ENCODE data around the gene UBE2E1.

The UBE2E1 gene

DNA sequence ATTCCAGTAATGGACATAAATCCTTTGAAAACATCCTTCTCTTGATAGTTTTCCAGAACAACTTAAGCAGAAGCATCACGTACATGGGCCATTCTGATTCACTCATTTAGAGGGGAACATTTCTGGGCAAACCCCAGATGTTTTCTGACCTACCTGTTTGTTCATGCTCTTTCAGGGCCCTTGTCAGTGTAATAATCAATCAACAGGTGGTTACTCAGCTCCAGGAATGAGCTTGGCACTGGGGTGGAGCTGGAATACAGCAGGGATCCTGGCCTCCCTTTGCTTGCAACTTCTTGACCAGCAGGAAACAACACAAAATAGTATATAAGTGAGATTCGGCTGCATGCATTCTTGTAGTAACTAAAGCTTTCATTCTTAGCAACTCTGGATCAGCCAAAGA, 9.2 kb upstream of the UBE2E1 start:
- DNase-seq (ENCODE audit: low spot score), result no peak

DNA sequence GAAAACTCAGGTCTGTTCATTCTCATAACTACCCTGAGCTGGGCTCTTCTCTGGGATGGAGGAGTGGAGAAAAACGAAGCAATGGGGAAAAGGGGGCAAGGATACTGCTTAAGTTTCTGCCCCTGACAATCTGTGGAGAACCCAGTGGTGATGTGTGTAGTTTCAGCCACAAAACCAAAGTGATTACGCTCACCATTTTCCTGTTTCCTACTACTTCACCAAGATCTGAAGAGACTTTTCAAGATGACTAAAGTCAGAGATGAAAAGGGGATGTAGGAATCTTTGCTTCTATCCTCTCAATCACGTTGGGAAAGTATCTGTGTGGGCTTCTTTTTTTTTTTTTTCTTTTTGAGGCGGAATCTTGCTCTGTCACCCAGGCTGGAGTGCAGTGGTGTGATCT, 8.3 kb upstream of the UBE2E1 start:
- no peak for DNase-seq (ENCODE audit: low spot score)

DNA sequence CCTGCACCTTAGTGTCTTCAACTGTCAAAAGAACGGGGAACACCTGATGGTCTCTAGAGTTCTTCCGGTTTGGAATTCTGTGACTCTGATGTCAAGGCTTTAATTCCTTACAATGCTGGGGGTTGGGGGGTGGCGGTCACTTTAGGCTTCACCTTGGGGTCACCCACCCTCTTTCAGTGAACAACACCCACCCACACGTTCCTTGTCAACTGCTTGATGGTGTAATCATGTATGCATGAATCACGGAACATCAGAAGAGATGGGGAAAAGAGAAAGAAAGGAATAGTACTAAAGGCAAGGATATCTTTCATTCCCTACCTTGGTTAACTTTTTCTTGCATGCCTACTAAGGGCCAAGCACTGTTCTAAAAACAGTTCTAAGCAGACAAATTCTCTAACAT, 7.3 kb upstream of the UBE2E1 start:
- no peak for DNase-seq (ENCODE audit: low spot score)

DNA sequence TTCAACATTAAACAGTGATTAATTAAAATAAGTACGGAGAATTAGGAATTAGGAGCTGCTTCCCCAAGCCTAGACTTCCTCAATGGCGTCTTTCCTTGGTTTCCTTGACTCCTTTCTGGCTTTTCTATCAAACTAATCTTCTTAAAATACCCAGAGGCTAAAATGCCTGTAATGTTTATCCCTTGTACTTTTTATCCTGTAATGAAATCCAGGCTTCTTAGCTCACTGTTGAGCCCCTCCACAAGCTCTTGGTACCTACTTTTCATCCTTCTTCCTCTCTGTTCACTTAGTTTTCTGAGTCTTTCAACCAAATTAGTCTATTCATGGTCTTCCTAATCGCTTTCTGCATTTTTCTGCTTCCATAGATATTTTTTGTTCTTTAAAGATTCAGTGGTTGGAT, 6.9 kb upstream of the UBE2E1 start:
- DNase-seq (ENCODE audit: low spot score), result no peak

DNA sequence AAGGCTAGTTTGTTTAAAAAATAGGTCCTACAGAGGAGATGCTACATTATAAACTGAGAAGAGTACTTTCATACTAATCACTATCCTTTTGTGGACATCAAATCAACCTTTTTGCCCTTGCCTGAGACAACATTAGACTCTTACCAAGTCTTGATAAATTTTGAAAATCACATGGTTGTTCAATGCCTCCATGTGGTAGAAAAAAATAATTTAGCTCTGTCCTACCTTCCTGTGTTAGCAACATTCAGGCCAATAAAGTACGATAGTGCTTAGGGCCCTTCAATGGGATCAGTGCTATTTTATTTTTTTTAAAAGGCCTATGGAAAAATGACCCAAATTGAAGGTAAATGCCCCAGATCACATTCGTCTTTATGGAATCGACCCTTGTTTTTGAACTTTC, 5.0 kb upstream of the UBE2E1 start:
- peak; percentile 55 for DNase-seq (ENCODE audit: low spot score)

DNA sequence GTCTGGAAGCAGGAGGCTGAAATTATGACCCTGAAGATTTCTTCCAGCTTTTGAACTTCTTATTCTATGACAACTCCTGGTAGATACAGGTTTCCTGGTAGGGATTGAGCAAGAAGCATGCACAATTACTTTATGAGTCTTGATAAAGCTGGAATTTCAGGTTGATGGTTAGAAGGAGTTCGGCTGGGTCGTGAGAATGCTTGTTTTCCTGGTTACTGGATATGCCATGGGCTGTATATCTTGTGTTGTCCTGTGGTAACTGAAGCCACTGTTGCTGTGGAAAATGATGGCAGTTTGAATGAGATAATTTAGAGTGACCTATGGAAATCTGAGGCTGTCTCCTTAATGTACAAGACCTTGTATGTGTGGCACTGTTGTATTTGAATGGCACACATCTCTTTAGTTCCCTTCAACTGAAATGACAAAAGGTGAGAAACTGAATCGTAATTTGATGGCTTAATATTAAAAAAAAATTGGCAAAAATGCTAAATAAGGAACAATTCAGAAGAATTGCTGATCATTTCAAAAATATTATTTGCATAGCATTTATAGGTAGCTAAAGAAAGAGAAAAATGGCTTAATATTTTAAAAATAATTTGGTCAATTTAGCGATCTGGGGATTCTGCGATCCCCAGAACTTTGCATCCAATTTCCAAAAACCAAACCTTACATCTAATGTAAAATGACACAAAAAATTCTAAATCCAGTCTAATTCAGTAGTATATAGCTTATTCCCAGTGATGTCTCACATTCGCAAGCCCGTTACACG, 1.1 kb upstream of the UBE2E1 start:
- DNase-seq (ENCODE audit: low spot score), result no peak

DNA sequence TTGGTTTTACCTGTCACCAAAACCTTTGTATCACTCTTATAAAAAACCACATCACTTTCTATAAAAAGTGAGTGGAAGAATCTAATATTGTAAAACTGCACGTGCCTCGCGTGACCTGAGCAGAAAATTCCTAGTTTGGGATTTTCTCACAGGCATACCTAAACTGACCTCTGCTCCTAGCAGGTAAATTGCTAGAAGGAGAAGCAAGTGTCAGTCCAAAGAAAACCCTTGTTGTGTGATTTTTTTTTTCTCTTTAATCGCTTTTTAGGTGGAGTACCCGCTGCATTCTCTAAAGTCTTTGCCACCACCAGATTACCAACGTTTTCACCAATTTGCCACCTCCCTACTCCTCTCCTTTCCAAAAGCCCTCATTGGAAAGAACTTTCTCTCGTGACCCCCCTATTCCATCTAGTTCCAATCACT, 534 bp upstream of the UBE2E1 start:
- DNase-seq (ENCODE audit: low spot score), result peak; percentile 33

DNA sequence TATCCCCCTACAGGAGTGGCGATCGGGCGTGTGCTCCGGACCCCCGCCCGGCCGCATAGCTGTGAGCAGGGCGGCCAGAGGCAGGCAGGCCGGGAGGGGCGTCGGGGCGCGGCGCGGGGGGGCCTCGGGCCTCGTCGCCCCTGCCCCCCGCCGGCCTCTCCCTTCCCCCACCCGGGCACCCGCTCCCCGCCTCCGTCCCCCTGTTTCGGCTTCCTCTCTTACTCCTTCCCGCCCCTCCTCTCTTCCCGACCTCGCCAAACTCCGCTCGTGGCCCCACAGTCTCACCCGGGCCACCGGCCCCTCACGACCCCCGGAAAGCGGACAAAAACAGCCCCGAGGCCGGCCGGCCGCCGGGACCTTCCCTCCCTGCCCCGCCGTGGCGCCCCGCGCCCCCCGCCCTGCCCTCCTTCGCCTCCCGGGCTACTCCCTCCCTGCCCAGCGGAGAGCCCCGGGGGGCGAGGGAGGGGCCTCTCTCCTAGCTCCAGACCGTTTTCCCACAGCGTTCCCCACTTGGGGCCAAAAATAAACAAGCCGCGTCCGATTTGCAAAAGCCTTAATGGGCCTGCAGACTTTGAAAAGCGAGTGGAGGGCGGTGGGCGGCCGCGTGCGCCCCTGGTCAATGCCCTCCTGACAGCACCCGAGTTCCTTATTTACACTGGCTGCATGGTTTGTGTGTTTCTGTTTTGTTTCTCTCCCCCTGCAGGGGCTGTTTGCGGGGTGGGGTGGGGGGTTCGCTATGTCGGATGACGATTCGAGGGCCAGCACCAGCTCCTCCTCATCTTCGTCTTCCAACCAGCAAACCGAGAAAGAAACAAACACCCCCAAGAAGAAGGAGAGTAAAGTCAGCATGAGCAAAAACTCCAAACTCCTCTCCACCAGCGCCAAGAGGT, 1.0 kb downstream of the UBE2E1 start:
- DNase-seq (ENCODE audit: low spot score), result peak; percentile 54

DNA sequence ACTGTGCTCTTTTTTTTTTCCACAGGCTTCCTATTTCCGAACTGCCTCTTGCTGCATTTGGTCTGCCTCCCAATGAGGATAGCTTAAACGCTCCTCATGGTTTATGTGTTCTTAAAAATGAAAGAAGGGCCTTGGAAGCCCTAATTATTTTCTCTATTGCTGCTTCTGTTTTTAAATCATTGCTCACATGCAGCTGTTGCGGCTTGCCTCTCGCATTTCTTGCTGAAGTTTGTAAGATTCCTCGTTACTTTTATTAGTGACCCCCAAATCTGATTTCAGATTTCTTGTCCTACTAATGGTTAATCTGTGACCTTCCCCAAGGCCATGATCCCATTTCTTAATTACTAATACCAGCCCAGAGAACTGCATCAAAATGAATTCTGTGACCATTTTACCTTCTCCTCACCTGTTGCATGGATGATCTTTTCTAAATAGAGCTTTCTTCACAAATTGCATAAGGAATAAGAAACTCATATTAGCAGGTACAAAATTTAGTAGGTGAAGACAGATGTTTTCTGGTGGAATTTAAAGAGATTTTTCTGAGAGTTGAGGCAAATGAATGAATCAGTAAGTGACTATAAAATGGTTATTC, 1.8 kb downstream of the UBE2E1 start:
- DNase-seq (ENCODE audit: low spot score), result no peak

DNA sequence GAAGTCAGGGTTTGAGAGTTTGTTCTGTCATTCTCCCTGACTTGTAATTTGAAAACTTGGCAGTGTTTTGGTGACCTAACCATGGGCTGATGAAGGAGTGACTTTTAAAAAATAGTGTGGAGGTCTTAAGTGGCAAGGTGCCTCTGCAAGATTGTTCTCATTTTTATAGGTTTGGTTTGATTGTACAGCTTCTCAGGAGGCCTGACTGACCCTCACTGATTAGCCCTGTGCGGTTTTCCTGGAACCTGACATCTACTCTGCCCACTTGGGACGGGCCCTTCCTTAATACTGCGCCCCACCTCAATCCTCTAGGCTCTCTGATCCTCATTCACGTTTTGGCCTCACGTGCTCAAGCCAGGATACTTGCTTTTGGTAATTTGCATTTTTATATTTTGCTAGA, 2.8 kb downstream of the UBE2E1 start:
- DNase-seq (ENCODE audit: low spot score), result peak; percentile 16

DNA sequence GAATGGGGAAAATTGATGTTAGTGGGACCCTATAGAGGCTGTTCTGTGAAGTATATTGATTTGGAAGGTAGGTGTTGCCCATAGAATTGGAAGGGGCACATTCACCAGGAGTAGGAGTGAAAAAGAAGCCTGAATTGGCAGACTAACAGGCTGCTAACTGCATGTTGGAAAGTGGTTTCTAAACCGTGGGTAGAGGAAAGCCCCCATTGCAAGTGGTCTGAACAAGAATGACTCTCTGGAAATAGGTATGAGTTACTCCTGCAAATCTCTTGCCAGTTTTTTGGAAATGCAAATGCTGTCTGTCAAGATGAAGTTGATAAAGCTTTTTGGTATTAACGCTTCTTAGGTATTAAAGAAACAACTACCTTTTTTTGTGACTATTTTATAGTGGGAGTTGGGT, 3.5 kb downstream of the UBE2E1 start:
- DNase-seq (ENCODE audit: low spot score), result peak; percentile 23

DNA sequence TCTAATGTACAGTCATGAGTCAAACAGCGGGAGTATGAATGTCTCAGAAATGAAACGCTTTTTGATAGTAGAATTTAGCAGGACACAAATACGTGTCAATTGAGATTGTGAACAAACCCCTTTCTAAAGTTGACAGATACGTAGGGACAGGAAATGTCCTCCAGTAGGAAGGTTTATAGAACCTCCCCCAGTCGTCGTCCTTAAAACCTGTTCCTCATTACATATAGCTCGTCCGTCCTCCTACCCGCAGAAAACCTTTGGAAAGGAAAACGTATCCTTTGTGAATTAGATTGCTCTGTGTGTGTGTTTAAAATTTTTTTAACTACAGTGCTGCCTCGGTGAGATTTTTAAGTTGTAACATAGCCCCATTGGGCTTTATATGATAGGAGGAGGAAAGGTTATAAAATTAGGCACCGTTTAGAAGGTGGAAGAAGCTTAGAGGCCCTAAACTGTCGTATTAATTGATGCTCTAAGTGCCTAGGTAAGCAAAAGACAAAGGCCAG, 4.1 kb downstream of the UBE2E1 start:
- peak; percentile 38 for DNase-seq (ENCODE audit: low spot score)

DNA sequence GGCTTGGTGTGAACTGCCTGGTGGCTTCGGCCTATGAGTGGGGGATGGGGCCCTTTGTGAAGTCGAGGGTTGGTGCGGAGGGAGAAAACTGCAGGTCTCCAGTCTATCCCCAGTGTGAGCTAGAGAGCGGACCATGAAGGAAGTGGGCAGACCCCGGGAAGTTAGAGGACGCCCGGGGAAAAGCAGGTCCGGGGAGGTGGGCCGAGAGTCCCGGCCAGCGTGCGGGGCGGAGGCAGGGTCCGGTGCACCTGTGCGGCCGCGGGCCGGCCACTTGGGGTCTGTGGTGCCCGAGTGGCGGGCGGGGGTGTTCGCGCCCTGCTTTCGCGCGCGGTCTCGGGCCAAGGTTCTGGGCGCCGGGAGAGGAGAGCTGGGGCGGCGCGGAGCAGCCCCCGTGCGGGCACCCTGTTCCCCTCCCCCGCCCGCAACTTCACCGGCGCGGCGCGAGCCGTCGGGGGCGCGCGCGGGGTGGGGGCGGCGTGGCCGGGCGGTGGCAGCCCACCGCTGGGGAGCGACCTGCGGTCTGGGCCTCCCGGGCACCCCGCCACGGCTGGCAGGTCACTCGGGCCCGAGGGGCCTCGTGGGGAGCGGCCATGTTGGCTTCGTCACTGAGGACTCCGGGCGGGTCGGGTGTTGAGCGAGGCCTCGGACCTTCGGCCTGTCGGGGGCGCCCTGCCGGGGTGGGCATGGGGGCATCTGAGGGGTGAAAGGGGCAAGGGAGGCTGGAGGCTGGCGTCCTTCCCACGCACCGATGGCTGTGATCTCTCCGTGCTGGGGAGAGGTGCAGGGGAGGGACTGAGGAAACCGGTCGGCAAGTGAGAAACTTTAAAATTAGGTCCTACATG, 4.8 kb downstream of the UBE2E1 start:
- DNase-seq (ENCODE audit: low spot score), result no peak

DNA sequence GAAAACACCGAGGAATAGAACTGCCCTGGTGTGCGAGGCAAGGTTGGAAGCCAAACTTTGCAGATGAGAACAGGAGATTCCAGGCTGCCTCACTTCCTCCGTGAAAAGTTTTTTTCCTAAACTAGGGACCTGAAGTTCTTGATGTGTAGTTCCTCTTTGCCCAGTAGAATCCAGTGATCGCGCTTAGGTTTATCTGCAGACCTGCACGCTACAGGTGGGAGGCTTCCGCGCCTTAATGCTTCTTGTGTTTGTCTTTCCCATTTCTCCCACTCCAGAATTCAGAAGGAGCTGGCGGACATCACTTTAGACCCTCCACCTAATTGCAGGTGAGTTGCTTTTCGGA, 5.4 kb downstream of the UBE2E1 start:
- no peak for DNase-seq (ENCODE audit: low spot score)

DNA sequence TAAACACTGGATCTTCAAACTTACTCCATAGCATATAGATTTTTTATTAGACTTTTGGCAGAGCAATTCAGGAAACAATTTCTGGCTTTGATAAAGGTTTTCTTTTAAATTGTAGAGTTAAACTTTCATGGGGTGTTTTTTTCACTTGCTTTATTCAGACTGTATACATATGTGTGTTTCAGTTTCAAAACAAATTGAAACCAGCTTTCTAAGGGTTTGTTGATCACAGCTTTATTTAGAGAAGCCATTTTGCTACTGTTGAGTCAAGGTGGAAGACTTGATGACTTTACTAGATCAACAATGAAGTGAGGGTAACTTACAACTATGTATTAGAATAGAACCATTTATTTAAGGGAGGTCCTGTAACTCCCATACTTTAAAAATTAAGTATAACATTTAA, 6.2 kb downstream of the UBE2E1 start:
- no peak for DNase-seq (ENCODE audit: low spot score)

DNA sequence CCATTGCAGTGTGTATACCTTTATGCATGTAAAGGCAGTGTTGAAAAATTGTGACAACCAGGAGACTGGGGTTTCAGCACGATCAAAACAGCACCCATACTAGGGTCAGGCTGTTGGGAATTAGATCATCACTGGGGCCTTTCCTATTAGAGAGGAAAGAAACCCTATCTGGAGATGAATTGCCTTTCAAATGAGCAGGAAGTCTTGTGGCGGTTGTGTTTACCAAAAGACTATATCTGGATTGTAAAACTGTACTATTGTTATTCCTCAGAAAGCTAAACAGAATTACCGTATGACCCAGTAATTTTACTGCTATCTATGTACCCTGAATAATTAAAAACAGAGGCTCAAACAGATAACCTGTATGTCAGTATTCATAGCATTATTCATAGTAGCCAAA, 10.1 kb downstream of the UBE2E1 start:
- DNase-seq (ENCODE audit: low spot score), result no peak

DNA sequence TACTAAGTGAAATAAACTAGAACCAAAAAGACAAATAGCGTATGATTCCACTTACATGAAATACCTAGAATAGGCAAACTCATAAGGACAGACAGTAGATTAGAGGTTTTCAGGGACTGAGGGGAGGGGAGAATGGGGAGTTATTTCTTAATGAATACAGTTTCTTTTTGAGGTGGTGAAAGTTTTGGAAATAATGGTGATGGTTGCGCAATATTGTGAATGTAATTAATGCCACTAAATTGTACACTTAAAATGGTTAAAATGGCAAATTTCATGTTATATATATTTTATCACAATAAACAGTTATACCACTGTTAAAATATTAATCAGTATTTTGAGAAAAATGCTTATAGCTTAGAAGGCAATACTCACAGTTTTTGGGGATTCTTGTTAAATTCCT, 11.0 kb downstream of the UBE2E1 start:
- no peak for DNase-seq (ENCODE audit: low spot score)

DNA sequence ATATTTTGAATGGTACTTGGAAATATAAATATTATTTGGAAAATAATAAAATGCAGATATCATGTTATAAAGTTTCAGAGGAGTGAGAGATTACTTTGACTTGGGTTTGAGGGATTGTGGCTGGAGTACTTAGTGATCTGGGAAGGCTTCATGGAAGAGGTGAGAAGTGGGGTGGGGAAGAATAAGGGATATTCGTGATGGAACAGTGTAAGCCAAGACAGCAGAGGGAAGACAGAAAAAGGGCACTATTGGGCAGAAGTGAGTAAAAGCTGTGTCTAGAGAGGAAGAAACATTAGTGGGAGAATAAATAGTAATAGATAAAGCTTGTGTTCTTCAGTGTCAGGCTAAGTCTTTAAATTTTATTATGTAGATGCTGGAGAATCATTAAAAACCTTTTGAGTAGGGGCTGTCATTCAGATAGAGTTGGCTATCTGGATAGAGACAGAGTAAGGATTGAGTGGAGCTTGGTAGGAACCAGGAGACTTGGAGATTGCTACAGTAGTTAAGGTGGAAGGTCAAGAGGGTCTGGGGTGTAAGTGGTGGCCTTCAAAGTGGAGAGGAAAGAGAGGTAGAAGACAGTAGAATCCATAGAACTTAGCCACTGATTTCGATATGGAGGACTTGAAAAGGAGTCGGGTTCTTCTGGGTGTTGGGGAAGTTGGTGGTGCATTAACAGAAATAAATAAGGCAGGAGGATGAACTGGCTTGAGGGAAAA, 11.9 kb downstream of the UBE2E1 start:
- DNase-seq (ENCODE audit: low spot score), result no peak

DNA sequence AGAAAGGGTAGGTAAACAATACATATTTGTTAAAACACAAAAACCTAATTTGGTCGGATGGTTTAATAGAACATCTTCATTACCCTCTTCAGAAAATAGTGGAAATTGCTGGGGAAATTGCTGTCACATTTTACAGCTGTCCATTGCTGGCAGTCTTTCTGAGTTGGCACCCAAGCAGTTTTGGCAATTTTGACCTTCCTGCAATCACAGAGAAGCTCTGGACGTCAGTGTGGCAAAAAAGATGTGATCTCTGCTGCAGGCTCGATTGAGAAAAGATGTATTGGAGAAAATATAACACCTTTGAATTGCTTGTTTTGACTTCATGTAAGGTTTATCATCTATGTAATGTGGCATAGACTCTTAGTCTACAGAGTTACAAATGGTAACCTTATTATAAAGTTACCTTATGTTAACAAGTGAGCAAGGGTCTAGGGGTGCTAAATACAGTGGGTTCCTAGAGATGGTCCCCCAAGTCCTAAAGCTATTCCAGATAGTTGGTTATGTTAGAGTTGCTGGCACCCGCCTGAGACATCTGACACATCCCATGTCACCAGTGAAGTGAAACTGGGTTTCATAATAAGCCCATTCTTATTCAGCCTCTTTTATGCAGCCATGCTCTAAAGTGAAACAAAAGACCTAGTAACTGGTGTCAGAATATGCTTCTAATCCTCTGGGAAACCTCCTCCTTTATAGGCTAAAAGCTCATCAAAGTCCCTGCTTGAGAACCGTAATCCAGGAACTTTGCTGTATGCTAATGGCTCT, 14.0 kb downstream of the UBE2E1 start:
- DNase-seq (ENCODE audit: low spot score), result no peak

DNA sequence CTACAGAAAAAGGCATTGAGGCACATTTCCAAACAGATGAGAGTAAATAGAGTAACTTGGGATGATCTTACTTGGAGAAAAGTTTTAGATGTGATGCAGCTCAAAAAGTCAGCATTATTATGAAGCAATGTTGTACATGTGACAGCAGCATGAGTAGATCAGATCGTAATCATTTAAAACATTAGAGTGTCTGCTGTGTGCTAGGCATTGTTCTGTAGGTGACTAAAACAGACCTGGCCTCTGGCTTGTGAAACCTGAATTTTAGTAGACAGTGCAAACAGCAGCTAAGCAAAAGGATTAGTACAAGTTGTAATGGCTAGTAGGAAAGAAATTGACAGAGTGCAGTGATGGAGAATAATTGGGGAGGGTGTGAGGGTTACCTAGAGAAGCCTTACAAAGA, 15.1 kb downstream of the UBE2E1 start:
- DNase-seq (ENCODE audit: low spot score), result no peak

DNA sequence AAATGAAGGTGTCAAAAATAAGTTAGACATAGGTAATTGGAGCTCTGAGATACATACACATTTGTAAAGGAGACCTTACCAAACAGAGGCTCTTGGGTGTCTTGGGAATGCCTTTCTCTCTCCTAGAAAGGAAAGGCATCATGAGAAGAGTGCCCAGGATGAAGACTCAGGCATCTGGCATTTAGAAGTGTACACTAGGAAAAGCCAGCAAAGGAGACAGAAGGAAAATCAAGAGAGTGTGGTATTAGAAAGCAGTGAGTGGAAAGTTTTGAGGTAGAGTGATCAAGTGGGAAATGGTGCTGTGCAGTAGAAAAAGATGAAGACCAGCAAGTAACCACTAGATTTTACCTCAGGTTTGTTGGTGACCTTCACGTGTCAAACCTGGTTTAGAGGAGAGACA, 16.1 kb downstream of the UBE2E1 start:
- DNase-seq (ENCODE audit: low spot score), result no peak
